Stomach (tissue), 9 donors: ENCODE results near the gene MTHFD2. TPM values are rescaled to one million over a fixed set of nuclear protein-coding genes. Genes with fewer than 3 reads are reported as not detected.
"Not testable (repeated sequence)": the region's sequence is repeated elsewhere in the genome, so short reads cannot be mapped to it uniquely, and the experiment has no call there.

ENCODE experiments used
- DNase-seq, 2 donors: peaks; one replicate each; pipeline versions ENCODE4 v3.0.0 to v3.0.0-alpha.2; 2013 to 2019
- H3K27ac ChIP-seq, 5 donors: fragments of 200-600 bp in 4 of 5; sonication (generic) in 4 of 5; one replicate each; pipeline ENCODE4 v1.5.1; 2013 to 2019; ENCODE audit warnings: mild to moderate bottlenecking in 1 of 5, moderate library complexity in 1 of 5
- H3K27me3 ChIP-seq, 3 donors: fragments of 200-600 bp; sonication (generic); one replicate each; pipeline ENCODE4 v1.5.1; 2017 to 2019; ENCODE audit warnings: mixed run types in 1 of 3
- H3K36me3 ChIP-seq, 4 donors: fragments of 200-600 bp; sonication (generic); 1 replicate in 3 of 4; 2 replicates in 1 of 4; pipeline ENCODE4 v1.5.1; 2016 to 2019
- H3K4me1 ChIP-seq, 4 donors: fragments of 200-600 bp; sonication (generic); one replicate each; pipeline ENCODE4 v1.5.1; 2016 to 2019
- H3K4me3 ChIP-seq, 4 donors: fragments of 200-600 bp; sonication (generic) in 3 of 4; one replicate each; pipeline ENCODE4 v1.5.1; 2016 to 2019; ENCODE audit warnings: mild to moderate bottlenecking in 1 of 4
- H3K9me3 ChIP-seq, 4 donors: fragments of 200-600 bp; sonication (generic); one replicate each; pipeline ENCODE4 v1.5.1; 2016 to 2019
- EP300 ChIP-seq: sonication (generic); formaldehyde crosslinking; IDR thresholded peaks from one replicate; pipeline ENCODE4 v1.6.1; 2017; ENCODE audit warnings: antibody characterized with exemption
- POLR2A ChIP-seq, 4 donors: fragments of 450-650 bp; IDR thresholded peaks; one replicate each; pipeline ENCODE4 v1.6.1; 2016; ENCODE audit warnings: antibody characterized with exemption in 4 of 4, control low read depth in 2 of 4, mild to moderate bottlenecking in 1 of 4, moderate library complexity in 1 of 4
- POLR2AphosphoS5 ChIP-seq, 3 donors: sonication (generic); formaldehyde crosslinking; IDR thresholded peaks; one replicate each; pipeline ENCODE4 v1.6.1; 2016; ENCODE audit warnings: antibody characterized with exemption in 3 of 3
- WGBS, 5 donors: extraction: QIAGEN DNeasy Blood & Tissue Kit in 3 of 5; methylation state at CpG; one replicate each; pipeline versions ENCODE4 v1.1.5 to v1.1.7; 2013 to 2018; 5-methylcytosine and 5-hydroxymethylcytosine counted together
- intact Hi-C: fragments of 100-400 bp; cut with DNase I; formaldehyde crosslinking; loops from one replicate; pipeline ENCODE4 v1.15.1; 2023; ENCODE audit warnings: low total_unique reads
- polyA plus RNA-seq, 3 donors: library from polyadenylated mRNA; stranded (reverse); fragments of 200-250 nt; gene quantifications; one replicate each; pipeline ENCODE4 v1.2.3, GENCODE V29; 2013
- total RNA-seq, 5 donors: library from RNA; depleted of rRNA; stranded (reverse); fragments of >200 nt; gene quantifications; one replicate each; pipeline versions ENCODE4 v1.1.0 to v1.2.3, GENCODE V29; 2014 to 2016
- TF ChIP-seq, protein P1 (sequence below), 7 experiments: fragments of 450-650 bp in 4 of 7; fragments of 200-600 bp in 3 of 7; sonication (generic) in 3 of 7; IDR thresholded peaks; one replicate each; pipeline ENCODE4 v1.5.1; 2016 to 2019; ENCODE audit warnings: antibody characterized with exemption in 7 of 7, control low read depth in 2 of 7, mild to moderate bottlenecking in 1 of 7
- donor health status: healthy with polysubstance abuse.
- donor health status: Bipolar disorder and iron deficiency.
- donor health status: healthy.

The MTHFD2 gene
- total and polyA plus RNA-seq, 8 donors: 4.3 to 54.1 (median 39.5) TPM

DNA sequence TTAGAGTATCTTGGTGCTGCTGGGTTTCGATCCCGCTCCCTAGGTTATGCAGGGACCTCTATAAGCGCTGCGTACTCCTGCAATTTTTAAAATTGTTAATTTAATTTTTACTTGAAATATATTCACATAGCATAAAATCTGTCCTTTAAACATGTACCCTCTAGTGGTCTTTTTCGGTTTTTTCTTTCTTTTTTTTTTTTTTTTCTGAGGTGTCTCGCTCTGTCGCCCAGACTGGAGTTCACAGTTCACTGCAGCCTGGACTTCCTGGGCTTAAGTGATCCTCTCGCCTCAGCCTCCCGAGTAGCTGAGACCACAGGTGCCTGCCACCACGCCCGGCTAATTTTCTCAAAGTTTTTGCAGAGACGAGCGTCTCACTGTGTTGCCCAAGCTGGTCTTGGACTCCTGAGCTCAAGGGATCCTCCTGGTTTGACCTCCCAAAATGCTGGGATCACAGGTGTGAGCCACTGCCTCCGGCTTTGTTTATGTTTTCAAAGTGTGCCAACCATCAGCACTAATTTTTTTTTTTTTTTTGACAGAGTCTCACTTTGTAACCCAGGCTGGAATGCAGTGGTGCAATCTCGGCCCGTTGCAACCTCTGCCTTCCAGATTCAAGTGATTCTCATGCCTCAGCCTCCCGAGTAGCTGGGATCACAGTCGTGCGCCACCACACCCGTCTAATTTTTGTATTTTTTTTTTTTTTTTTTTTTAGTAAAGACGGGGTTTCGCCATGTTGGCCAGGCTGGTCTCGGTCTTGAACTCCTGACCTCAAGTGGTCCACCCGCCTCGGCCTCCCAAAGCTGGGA is 19.2 kb upstream of the MTHFD2 start:
- Histone ChIP-seq H3K4me1 (peaks cover 16 to 40% (median 28%) of the 10 kb centered on the region in 4 donors), H3K9me3 (no peaks in the 10 kb centered on the region), H3K36me3 (peaks cover 0 to 4% (median 2%) of the 10 kb centered on the region in 4 donors), H3K4me3 (peak overlapping the region; percentile 83 to 98 (median 91)), H3K27me3 (no peaks in the 10 kb centered on the region), H3K27ac (peak overlapping the region; percentile 97 to 99 (median 98))
- intact Hi-C loops: no loop called here
- no peak for DNase-seq
- TF ChIP-seq POLR2AphosphoS5 (IDR thresholded peaks at IDR 0.05) (no peak), EP300 (no peak), POLR2A (IDR thresholded peaks at IDR 0.05) (no peak)
- TF ChIP-seq, protein P1, sequence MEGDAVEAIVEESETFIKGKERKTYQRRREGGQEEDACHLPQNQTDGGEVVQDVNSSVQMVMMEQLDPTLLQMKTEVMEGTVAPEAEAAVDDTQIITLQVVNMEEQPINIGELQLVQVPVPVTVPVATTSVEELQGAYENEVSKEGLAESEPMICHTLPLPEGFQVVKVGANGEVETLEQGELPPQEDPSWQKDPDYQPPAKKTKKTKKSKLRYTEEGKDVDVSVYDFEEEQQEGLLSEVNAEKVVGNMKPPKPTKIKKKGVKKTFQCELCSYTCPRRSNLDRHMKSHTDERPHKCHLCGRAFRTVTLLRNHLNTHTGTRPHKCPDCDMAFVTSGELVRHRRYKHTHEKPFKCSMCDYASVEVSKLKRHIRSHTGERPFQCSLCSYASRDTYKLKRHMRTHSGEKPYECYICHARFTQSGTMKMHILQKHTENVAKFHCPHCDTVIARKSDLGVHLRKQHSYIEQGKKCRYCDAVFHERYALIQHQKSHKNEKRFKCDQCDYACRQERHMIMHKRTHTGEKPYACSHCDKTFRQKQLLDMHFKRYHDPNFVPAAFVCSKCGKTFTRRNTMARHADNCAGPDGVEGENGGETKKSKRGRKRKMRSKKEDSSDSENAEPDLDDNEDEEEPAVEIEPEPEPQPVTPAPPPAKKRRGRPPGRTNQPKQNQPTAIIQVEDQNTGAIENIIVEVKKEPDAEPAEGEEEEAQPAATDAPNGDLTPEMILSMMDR (IDR thresholded peaks at IDR 0.05): peak in 5 of 7 experiments; percentile 3 to 40 (median 14)
- 49 to 55% (median 53%) methylated on average over 23 to 25 of the region's 25 CpGs for WGBS, 5 donors

DNA sequence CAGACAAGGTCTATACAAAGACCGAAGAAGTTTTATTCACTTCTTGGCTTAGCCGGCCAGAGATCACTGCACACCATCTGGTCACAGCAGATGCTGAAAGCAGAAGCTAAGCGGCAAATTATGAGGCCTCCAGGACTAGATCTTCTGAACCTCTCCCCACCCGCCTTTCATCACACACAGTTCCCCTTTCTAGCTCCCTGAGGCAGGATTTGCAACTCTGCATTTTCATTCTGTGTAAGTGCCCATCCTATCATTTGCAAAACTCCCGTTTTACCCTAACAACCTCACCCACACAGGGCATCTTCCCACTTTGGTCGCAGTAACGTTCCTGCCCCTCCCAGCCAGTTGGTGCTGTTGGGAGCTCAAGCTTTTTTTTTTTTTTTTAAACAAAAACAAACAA is 16.7 kb upstream of the MTHFD2 start:
- TF ChIP-seq POLR2AphosphoS5 (IDR thresholded peaks at IDR 0.05) (no peak), EP300 (no peak), POLR2A (IDR thresholded peaks at IDR 0.05) (no peak)
- TF ChIP-seq, protein P1 (IDR thresholded peaks at IDR 0.05): no peak
- peak in 1 of 2 donors; percentile 65 for DNase-seq
- H3K27ac ChIP-seq: peak overlapping the region in 2 of 5 donors; percentile 42 to 72
- no peaks in the 10 kb centered on the region for H3K9me3 ChIP-seq
- intact Hi-C loops: no loop called here
- WGBS, 5 donors: 38 to 54% (median 48%) methylated on average over 7 of the region's 7 CpGs
- peaks cover 0 to 3% (median 0%) of the 10 kb centered on the region in 4 donors for H3K36me3 ChIP-seq
- H3K27me3 ChIP-seq: no peaks in the 10 kb centered on the region
- peaks cover 10 to 18% (median 11%) of the 10 kb centered on the region in 4 donors for H3K4me1 ChIP-seq
- no peak overlapping the region for H3K4me3 ChIP-seq

DNA sequence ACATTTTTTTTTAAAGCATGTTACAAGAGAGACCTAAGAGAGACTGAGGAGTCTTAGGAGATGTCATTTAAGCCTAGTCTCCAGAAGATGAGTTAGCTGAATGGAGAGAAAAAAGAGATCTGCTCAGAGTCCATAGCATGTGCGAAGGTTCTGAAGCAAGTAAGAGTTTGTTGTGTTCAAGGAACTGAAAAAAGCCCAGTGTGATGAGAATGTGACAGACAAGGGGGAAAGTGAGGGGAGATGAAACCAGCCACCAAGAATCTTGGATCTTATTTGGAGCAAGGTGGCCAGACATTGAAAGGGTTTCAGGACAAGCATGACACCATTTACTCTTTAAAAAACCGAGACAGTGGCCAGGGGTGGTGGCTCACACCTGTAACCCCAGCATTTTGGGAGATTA is 14.5 kb upstream of the MTHFD2 start:
- 83 to 91% (median 84%) methylated on average over 2 of the region's 2 CpGs for WGBS, 5 donors

DNA sequence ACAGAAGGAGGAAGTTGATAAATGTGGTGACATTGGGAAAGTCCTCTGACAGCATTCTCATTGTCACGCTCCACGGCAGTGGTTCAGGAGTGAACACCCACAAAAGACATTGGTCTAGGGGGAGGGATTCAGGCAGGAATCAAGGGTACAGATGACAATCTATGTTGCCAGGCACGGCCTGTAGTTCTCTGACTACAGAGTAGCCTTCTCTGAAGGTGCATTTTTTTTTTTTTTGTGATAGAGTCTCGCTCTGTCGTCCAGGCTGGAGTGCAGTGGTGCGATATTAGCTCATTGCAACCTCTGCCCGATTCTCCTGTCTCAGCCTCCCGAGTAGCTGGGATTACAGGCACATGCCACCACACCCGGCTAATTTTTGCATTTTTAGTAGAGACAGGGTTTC is 12.4 kb upstream of the MTHFD2 start:
- Histone ChIP-seq H3K27me3 (no peaks in the 10 kb centered on the region), H3K9me3 (no peaks in the 10 kb centered on the region), H3K4me3 (no peak overlapping the region), H3K27ac (peak overlapping the region in 3 of 5 donors; percentile 25 to 71 (median 64)), H3K36me3 (no peaks in the 10 kb centered on the region), H3K4me1 (no peaks in the 10 kb centered on the region)
- 65 to 77% (median 75%) methylated on average over 9 of the region's 9 CpGs for WGBS, 5 donors
- TF ChIP-seq EP300 (no peak), POLR2A (IDR thresholded peaks at IDR 0.05) (no peak), POLR2AphosphoS5 (IDR thresholded peaks at IDR 0.05) (no peak)
- TF ChIP-seq, protein P1 (IDR thresholded peaks at IDR 0.05): no peak
- peak in 1 of 2 donors; percentile 47 for DNase-seq
- intact Hi-C loops: no loop called here

More for the DNA sequence above, 14.5 kb upstream of the MTHFD2 start:
- H3K27ac ChIP-seq: no peak overlapping the region
- no peaks in the 10 kb centered on the region for H3K9me3 ChIP-seq
- intact Hi-C loops: no loop called here
- TF ChIP-seq EP300 (no peak), POLR2AphosphoS5 (IDR thresholded peaks at IDR 0.05) (no peak), POLR2A (IDR thresholded peaks at IDR 0.05) (no peak)
- TF ChIP-seq, protein P1 (IDR thresholded peaks at IDR 0.05): no peak
- H3K36me3 ChIP-seq: no peaks in the 10 kb centered on the region
- peaks cover 0 to 6% (median 0%) of the 10 kb centered on the region in 4 donors for H3K4me1 ChIP-seq
- DNase-seq: no peak
- H3K27me3 ChIP-seq: no peaks in the 10 kb centered on the region
- no peak overlapping the region for H3K4me3 ChIP-seq

DNA sequence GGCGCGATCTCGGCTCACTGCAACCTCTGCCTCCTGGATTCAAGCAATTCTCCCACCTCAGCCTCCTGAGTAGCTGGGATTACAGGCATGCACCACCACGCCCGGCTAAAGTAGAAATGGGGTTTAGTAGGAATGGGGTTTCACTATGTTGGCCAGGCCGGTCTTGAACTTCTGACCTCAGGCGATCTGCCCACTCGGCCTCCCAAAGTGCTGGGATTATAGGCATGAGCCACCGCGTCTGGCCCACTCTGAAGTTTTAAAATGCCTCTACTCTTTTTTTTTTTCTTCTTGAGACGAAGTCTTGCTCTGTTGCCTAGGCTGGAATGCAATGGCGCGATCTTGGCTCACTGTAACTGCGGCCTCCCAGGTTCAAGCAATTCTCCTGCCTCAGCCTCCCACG is 11.7 kb upstream of the MTHFD2 start:
- H3K27ac ChIP-seq: peak overlapping the region in 2 of 5 donors; percentile 64 to 71
- intact Hi-C loops, H3K27me3 ChIP-seq, DNase-seq, H3K9me3 ChIP-seq, H3K36me3 ChIP-seq, H3K4me1 ChIP-seq, H3K4me3 ChIP-seq: not testable (repeated sequence)
- WGBS, 5 donors: 93 to 96% (median 95%) methylated on average over 15 of the region's 15 CpGs
